Chondrocyte (in vitro differentiated cells): ENCODE measurements around the gene FST. TPM values are rescaled to one million over a fixed set of nuclear protein-coding genes. Genes with fewer than 3 reads are reported as not detected.

Experiments used
- DNase-seq: peaks from one replicate; pipeline ENCODE4 v3.0.0; 2021; ENCODE audit warnings: mixed read lengths, low spot score
- H3K27ac Mint-ChIP-seq: one replicate; pipeline ENCODE4 v1.8.0; 2021; ENCODE audit warnings: mild to moderate bottlenecking, moderate library complexity, mixed read lengths; ENCODE audit not compliant: unreplicated experiment
- H3K27me3 Mint-ChIP-seq: 2 replicates; pipeline ENCODE4 v1.8.0; 2021; ENCODE audit warnings: low read depth, mixed read lengths
- H3K36me3 Mint-ChIP-seq: 2 replicates; pipeline ENCODE4 v1.8.0; 2021; ENCODE audit warnings: low read depth, mixed read lengths
- H3K4me1 Mint-ChIP-seq: 2 replicates; pipeline ENCODE4 v1.8.0; 2021; ENCODE audit warnings: low read depth, mild to moderate bottlenecking, mixed read lengths
- H3K4me3 Mint-ChIP-seq: one replicate; pipeline ENCODE4 v1.8.0; 2021; ENCODE audit warnings: mild to moderate bottlenecking, moderate library complexity, mixed read lengths; ENCODE audit not compliant: unreplicated experiment
- H3K9me3 Mint-ChIP-seq: 2 replicates; pipeline ENCODE4 v1.8.0; 2021; ENCODE audit warnings: low read depth, mixed read lengths
- total RNA-seq: library from RNA; stranded (reverse); gene quantifications from 3 replicates; pipeline ENCODE4 v1.2.1, GENCODE V29; 2021
- TF ChIP-seq, protein P1 (sequence below): fragments of 200-600 bp; sonication (generic); IDR thresholded peaks from 2 replicates; pipeline ENCODE4 v1.5.0; 2021; ENCODE audit warnings: antibody characterized with exemption, mild to moderate bottlenecking, moderate library complexity

The FST gene
- total RNA-seq, 1 donor from 2014 or later, result 4.8 TPM

GRCh38 chr5:53438079-53438478, 42.4 kb upstream of the FST start:
- DNase-seq, result no peak
- Mint-ChIP-seq H3K4me3 (no peak overlapping the region), H3K27me3 (no peaks in the 10 kb centered on the region), H3K4me1 (peaks cover 14% of the 10 kb centered on the region), H3K27ac (no peak overlapping the region), H3K9me3 (no peaks in the 10 kb centered on the region), H3K36me3 (no peaks in the 10 kb centered on the region)
- TF ChIP-seq, protein P1, sequence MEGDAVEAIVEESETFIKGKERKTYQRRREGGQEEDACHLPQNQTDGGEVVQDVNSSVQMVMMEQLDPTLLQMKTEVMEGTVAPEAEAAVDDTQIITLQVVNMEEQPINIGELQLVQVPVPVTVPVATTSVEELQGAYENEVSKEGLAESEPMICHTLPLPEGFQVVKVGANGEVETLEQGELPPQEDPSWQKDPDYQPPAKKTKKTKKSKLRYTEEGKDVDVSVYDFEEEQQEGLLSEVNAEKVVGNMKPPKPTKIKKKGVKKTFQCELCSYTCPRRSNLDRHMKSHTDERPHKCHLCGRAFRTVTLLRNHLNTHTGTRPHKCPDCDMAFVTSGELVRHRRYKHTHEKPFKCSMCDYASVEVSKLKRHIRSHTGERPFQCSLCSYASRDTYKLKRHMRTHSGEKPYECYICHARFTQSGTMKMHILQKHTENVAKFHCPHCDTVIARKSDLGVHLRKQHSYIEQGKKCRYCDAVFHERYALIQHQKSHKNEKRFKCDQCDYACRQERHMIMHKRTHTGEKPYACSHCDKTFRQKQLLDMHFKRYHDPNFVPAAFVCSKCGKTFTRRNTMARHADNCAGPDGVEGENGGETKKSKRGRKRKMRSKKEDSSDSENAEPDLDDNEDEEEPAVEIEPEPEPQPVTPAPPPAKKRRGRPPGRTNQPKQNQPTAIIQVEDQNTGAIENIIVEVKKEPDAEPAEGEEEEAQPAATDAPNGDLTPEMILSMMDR, result no peak

DNA sequence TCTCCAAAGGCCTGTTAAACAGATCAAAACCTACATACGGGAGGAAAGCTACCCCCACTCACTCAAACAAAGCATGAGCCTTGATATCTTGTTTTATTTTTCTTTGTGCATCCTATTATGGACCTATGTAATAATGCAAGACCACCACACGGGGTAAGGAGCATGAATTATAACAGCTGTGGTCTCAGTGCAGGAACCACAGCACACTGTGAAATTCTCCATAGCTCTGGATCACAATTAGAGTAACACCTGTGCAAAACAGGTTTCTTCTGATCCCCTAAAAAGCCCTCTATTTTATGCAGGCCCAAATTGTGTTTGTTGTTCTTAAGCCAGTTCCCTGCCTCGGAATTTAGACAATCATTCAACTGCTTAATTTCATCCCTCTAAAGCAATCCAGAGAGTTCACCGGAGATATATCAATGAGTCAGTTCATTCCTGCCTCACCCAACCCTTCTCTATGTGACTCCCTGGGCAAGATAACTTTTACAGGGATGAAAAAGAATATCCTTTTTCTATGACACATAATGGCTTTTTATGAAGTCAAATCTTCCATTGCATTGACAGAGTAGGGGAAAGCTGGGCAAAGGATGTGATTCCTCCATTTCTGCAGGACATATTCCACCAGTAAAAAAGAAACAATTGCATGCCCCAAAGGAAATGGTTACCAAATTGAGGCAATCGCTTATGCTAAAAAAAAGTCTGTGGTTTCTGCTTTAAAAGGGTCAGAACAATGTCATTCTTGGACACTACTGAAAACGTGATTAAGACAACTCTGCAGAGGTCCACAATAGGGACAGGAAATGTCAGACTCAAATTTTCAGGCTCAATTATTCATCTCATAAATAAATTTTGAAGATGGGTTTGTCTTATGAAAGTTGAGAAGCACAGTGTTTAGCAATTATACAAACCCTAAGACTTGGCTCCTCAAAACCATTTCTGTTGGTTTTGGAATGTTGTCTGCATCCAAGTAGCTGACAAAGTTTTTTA, 41.6 kb upstream of the FST start:
- Mint-ChIP-seq H3K4me1 (peaks cover 14% of the 10 kb centered on the region), H3K27ac (no peak overlapping the region), H3K36me3 (no peaks in the 10 kb centered on the region), H3K27me3 (no peaks in the 10 kb centered on the region), H3K9me3 (no peaks in the 10 kb centered on the region), H3K4me3 (no peak overlapping the region)
- no peak for DNase-seq
- TF ChIP-seq, protein P1, result peak; percentile 9

- H3K4me3 Mint-ChIP-seq, result no peak overlapping the region
- H3K36me3 Mint-ChIP-seq, result no peaks in the 10 kb centered on the region
- TF ChIP-seq, protein P1, result no peak
- DNase-seq, result no peak
- H3K27ac Mint-ChIP-seq, result no peak overlapping the region
- H3K9me3 Mint-ChIP-seq, result no peaks in the 10 kb centered on the region
- H3K27me3 Mint-ChIP-seq, result no peaks in the 10 kb centered on the region
- peaks cover 14% of the 10 kb centered on the region for H3K4me1 Mint-ChIP-seq
Measured at GRCh38 chr5:53442961-53443360, 37.5 kb upstream of the FST start.

DNA sequence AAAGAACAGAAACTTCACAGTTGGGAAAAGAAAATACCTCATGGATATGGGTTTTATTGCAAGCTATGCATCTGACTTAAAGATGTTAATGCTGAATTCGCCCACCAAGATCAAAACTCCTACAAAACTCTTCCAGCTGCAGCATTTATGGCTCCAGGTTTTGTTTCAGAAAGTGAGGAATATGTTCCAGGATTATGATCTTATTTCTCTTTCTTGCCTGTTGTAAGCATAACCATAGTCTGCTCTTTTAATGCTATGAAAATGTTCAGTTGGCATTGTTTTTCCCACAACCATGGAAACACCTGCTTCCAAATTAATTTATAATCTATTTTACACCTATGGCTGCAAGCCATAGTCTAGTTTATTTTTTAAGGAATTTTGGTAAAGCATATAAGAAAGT, 34.9 kb upstream of the FST start:
- Mint-ChIP-seq H3K27me3 (no peaks in the 10 kb centered on the region), H3K36me3 (no peaks in the 10 kb centered on the region), H3K9me3 (peaks cover 3% of the 10 kb centered on the region), H3K4me1 (no peaks in the 10 kb centered on the region), H3K27ac (no peak overlapping the region), H3K4me3 (no peak overlapping the region)
- no peak for DNase-seq
- TF ChIP-seq, protein P1, result no peak

GRCh38 chr5:53446908-53447307, 33.5 kb upstream of the FST start:
- H3K4me3 Mint-ChIP-seq, result no peak overlapping the region
- H3K27me3 Mint-ChIP-seq, result no peaks in the 10 kb centered on the region
- H3K27ac Mint-ChIP-seq, result no peak overlapping the region
- TF ChIP-seq, protein P1, result no peak
- H3K36me3 Mint-ChIP-seq, result no peaks in the 10 kb centered on the region
- DNase-seq, result no peak
- peaks cover 3% of the 10 kb centered on the region for H3K9me3 Mint-ChIP-seq
- H3K4me1 Mint-ChIP-seq, result no peaks in the 10 kb centered on the region
